Fibroblast of skin of left biceps (primary cell): ENCODE results near the gene NOS3.
"Not testable (repeated sequence)": the region's sequence is repeated elsewhere in the genome, so short reads cannot be mapped to it uniquely, and the experiment has no call there.

Experiments
- DNase-seq, 2 experiments: peaks; one replicate each; pipeline ENCODE4 v3.0.0-alpha.2; 2013; ENCODE audit warnings: low read depth in 2 of 2

The NOS3 gene

DNA sequence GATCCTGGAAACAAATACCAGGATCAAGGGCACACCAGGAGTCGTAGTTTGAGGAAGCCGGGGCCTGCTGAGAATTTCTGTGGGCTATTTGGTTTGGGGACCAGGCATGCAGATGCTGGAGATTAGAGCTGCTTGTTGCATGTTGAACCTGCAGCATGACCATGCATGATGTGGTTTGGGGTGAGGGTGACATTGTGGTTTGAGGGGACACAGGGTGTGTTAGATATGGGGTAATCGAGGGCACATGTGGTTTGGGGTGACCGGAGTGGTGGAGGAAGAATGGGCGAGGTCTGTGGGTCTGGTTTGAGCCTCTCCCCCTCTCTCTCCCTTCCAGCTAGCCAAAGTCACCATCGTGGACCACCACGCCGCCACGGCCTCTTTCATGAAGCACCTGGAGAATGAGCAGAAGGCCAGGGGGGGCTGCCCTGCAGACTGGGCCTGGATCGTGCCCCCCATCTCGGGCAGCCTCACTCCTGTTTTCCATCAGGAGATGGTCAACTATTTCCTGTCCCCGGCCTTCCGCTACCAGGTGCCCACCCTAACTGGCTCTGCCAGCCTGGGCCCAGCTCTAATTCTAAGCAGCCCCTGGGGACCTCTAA is 10.2 kb downstream of the NOS3 start:
- no peak for DNase-seq

DNA sequence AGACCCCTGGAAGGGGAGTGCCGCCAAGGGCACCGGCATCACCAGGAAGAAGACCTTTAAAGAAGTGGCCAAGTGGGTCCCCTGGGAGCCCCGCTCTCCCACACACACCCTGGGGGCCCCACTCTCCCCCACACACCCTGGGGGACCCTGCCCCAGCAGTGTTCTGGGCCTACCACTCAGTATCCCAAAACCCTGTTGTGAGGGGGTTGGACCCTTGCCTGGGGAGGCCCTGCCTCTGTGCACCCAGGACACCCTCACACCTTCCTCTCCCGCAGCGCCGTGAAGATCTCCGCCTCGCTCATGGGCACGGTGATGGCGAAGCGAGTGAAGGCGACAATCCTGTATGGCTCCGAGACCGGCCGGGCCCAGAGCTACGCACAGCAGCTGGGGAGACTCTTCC is 10.7 kb downstream of the NOS3 start:
- no peak for DNase-seq

DNA sequence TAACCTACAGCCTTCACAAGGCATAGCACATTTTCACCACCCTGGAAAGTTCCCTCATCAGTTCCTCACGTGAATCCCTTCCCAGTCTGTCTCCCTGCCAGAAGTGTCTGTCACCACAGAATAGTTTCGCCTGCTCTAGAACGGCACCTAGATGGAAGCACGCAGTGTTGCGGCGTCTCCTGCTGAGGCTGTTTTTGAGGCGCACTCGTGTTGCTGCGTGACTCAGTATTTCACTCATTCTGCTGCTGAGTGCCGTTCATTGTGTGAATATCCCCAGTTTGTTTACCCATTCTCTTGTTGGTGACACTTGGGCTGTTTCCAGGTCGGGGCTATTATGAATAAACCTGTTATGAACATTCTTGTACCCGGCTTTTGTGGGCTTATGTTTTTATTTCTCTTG is 12.8 kb downstream of the NOS3 start:
- no peak for DNase-seq

DNA sequence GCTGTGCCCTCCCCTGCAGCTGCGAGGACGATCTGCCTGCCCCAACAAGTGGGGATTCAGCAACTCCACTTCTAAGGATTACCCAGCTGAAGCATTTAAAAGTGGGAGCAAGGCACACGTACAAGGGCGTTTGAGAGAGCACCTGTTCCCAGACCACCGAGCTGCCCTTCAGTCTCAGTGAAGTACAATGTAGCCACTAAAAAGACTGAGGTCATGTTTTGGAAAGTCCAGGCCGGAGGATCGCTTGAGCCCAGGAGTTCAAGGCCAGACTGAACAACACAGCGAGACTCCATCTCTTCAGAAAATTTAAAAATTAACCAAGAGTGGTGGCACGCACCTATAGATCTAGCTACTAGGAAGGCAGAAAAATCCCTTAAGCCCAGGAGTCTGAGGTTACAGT is 14.7 kb downstream of the NOS3 start:
- DNase-seq, result no peak

DNA sequence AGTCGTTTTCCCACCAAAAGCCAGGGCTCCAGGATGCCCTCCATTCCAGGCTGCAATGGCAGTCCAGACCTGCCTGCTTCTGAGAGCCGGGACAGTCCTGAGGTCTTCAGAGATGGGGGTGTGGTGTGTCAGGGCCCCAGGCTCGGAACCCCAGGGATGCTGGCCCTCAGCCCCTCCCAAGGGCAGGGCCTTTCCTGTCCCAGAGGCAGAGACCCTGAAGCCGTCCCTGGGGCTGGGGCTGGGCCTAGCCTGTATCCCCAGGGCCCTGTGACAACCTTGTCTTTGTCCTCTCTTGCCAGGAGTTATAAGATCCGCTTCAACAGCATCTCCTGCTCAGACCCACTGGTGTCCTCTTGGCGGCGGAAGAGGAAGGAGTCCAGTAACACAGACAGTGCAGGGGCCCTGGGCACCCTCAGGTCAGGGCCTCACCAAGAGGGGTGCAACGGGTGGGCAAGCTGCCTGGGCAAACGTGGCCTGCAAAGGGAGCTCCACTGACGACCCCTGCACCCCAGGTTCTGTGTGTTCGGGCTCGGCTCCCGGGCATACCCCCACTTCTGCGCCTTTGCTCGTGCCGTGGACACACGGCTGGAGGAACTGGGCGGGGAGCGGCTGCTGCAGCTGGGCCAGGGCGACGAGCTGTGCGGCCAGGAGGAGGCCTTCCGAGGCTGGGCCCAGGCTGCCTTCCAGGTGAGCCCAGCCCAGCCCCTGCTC is 15.9 kb downstream of the NOS3 start:
- no peak for DNase-seq

DNA sequence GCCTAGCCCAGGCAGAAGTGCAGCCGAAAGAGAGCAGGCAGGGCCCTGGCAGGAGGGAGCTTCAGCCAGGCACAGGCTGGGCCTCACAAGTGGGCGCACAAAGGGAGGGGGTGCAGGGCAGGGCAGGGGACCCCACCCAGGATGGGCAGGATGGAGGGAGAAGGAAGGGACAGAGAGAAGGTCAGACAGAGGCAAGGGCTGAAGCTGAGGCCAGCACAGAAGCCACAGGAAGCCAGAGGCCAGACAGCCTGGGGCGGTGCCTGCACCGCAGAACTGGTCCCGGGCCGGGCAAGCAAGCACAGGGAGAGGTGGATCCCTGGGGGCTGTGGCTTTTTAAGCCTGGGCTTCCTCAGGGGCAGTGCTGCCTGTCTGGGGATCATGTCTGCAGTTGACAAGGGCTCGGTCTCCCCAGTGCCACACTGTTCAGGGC is 16.7 kb downstream of the NOS3 start:
- no peak for DNase-seq

DNA sequence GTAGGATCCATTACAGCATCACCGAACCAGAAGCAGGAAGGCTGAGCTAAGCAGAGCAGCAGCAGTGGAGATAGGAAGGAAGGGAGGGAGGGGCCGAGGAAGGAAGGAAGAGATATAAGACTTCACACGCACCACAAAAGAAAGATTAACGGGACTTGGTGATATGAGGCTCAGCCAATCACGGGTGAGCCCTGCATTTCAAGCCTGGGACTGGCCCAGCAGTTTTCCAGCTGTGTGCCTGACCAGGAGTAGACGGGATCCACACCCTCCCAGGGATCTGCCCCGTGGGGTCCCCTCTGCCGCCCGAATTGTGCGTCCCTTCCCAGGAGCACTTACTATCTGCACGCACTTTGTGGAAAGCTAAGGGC is 17.3 kb downstream of the NOS3 start:
- no peak for DNase-seq

DNA sequence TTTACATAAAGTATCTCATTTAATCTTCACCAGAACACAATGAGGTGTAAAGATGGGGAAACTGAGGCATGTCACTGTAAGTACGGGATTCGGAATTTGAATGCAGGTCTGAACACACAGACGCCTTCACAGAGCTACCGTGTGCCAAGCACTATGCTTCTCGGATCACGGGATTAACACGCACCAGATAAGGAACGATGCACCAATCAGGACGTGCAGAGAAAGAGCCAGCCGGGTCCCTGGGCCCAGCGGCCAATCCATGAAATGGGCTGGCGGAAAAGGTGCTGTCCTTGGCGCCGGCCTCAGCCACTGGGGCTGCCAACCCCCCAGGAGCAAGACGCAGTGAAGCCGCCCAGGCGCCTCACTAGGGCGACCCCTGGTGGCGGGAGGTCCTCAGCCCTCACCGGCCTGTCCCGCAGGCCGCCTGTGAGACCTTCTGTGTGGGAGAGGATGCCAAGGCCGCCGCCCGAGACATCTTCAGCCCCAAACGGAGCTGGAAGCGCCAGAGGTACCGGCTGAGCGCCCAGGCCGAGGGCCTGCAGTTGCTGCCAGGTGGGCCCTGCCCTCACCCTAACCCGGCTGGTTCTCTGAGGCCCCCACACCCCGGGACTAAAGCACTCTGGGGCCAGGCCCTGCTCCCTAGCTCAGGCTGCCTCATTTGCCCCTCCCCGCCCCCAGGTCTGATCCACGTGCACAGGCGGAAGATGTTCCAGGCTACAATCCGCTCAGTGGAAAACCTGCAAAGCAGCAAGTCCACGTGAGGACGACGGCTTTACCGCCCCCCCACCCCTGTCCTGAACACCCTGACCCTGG is 17.9 kb downstream of the NOS3 start:
- DNase-seq, result no peak

DNA sequence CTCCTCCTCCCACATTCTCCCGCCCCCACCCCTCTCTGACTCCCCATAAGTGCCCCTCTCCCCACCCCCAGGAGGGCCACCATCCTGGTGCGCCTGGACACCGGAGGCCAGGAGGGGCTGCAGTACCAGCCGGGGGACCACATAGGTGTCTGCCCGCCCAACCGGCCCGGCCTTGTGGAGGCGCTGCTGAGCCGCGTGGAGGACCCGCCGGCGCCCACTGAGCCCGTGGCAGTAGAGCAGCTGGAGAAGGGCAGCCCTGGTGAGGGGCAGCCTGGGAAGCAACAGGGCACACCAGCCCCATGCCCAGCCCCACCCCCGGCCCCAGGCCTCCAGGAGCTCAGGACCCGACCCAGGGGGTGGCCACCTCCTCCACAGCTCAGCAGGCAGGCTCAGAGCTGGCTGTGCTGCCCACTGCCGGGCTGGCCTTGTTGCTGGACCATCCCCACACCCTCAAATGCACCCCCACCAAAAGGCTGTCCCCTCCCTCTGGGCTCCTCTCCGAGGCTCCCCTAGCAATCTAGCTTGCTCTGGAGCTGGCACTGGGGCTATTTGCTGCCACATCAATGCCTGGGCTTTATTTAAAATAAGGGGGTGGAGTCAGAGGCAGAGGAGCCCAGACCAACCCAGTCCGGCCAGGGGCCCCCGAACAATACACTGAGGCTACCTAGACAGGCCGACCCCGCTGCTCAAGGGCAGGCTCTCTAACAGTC is 18.7 kb downstream of the NOS3 start:
- DNase-seq, result no peak

DNA sequence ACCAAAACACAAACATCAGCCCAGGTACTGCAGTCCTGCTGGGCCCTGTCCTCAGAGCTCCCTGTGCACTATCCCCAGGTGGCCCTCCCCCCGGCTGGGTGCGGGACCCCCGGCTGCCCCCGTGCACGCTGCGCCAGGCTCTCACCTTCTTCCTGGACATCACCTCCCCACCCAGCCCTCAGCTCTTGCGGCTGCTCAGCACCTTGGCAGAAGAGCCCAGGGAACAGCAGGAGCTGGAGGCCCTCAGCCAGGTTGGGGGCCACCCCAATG is 19.2 kb downstream of the NOS3 start:
- DNase-seq, result no peak

DNA sequence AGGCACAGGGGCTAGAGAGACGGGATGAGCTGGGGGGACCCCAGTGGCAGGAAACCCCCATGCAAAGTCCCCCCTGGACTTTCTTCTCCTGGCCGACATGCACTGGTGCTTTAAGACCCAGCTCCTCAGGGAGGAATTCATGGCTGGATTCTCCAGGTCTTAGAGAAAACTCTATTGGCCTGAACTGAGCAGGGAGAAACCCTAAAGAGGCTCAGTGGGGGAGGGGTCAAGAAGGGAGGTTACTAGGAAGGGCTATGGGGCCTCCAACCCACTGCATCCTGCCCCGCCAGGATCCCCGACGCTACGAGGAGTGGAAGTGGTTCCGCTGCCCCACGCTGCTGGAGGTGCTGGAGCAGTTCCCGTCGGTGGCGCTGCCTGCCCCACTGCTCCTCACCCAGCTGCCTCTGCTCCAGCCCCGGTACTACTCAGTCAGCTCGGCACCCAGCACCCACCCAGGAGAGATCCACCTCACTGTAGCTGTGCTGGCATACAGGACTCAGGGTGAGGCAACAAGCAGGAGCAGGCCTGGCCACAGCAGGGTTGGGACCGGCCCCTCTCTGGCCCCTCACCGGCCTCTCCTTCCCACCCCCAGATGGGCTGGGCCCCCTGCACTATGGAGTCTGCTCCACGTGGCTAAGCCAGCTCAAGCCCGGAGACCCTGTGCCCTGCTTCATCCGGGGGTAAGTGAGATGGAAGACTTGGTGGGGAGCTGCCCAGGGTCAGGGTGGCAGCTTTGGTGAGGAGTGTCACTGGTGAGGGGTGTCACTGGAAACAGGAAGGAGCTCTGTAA is 19.7 kb downstream of the NOS3 start:
- no peak for DNase-seq

DNA sequence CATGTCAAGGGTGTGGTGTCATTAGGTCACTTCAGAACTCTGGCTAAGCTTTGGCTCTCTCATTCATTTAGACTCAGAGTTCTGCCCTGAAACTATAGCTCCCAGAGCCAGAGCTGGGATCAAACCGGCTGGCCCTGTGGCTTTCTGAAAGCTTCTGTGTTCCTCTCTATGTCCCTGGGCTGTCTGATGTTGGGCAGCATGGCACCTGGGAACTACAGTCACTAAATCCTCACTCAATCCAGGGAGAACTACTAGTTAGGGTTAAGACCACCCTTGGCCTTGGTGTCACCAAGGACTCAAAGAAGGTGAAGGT is 20.2 kb downstream of the NOS3 start:
- DNase-seq, result no peak

DNA sequence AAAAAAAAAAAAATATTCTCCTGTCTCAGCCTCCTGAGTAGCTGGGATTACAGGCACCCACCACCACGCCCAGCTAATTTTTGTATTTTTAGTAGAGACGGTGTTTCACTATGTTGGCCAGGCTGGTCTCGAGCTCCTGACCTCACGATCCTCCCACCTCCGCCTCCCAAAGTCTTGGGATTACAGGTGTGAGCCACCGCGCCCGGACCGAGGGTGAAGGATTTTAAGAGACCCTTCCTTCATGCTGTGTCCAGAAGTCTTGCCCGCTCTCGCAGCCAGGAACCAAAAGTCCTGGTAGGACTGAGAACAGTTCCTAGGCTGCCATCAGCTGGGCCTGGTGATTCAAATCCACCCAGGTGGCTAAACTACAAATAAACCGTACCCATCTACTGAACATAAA is 20.8 kb downstream of the NOS3 start:
- DNase-seq, result not testable (repeated sequence)

DNA sequence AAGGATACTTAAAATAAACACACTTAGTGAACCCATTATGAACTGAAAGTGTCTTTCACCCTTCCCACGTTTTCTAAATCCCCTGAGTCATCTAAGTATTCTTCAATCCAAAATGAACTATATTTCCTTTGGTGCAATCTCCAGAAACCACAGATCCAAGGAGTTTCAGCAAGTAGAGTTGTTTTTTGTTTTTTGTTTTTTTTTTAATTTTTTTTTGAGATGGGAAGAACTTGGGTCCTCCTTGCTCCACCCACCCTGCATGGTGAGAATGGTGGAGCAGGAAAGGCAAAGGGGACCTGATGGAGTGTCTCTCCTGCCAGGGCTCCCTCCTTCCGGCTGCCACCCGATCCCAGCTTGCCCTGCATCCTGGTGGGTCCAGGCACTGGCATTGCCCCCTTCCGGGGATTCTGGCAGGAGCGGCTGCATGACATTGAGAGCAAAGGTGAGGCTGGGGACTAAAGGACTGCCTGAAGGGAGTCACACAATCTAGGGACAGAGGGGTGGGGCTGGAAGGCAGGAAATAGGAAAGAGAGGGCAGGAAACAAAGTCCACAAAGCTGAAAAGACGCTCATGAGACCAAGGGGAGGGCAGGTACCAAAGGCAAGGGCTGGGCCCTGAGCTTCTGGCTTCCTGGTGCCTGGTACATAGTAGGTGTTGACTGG is 21.3 kb downstream of the NOS3 start:
- DNase-seq, result no peak

DNA sequence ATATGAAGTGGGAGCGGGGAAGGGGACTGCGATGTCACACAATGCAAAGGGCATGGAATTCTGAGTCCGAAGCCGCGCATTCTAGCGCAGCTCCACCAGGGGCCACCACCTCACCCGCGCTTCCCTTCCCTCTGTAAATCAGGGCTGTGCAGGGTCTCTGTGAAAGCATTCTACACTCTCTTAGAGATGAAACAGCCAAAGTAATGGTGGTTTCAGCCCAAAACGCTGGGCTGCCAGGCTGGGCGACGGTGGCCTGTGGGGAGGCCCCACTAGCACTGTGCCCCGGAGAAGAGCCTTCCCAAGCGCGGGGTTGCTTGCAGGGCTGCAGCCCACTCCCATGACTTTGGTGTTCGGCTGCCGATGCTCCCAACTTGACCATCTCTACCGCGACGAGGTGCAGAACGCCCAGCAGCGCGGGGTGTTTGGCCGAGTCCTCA is 22.1 kb downstream of the NOS3 start:
- DNase-seq, result no peak

DNA sequence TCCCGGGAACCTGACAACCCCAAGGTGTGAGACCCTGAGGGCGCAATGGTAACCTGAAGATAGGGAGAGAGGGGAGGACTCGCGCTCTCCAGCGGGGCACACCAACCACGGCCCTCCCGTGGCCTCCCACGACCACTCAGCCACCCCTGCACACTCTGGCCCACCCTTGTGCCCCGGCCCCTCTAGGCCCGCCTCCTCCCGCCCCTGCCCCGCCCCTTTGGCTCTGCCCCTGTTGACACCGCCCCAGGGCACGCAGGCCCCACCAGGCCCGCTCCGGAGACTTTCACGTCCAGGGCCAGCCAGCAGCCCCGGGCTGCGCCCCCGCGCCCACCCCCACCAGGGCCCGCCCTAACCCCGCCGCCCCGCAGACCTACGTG is 22.5 kb downstream of the NOS3 start:
- DNase-seq, result no peak

DNA sequence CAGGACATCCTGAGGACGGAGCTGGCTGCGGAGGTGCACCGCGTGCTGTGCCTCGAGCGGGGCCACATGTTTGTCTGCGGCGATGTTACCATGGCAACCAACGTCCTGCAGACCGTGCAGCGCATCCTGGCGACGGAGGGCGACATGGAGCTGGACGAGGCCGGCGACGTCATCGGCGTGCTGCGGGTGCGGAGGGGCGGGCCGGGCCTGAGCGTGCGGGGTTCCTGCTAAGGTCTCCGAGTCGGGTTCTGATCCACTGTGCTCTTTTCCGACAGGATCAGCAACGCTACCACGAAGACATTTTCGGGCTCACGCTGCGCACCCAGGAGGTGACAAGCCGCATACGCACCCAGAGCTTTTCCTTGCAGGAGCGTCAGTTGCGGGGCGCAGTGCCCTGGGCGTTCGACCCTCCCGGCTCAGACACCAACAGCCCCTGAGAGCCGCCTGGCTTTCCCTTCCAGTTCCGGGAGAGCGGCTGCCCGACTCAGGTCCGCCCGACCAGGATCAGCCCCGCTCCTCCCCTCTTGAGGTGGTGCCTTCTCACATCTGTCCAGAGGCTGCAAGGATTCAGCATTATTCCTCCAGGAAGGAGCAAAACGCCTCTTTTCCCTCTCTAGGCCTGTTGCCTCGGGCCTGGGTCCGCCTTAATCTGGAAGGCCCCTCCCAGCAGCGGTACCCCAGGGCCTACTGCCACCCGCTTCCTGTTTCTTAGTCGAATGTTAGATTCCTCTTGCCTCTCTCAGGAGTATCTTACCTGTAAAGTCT is 23.1 kb downstream of the NOS3 start:
- peak in 1 of 2 experiments; percentile 37 for DNase-seq

DNA sequence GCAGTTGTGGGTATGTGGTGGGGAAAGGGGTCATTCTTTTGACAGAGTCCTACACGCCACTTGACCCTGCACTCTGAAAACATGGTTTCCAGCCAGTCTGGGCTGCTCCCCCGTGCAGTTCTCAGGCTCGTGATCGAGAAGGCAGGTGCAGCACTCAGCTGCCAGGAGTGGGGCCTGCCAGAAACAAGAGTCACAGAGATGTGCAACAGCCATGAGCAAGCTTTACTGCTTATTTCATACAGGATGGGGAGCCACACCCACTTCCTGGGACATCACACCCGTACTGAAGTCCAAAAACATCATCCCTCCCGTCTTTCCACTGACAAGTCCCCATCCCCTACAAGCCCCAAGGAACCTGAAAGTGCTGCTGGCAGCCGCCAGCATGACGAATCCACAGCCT is 24.1 kb downstream of the NOS3 start:
- no peak for DNase-seq

DNA sequence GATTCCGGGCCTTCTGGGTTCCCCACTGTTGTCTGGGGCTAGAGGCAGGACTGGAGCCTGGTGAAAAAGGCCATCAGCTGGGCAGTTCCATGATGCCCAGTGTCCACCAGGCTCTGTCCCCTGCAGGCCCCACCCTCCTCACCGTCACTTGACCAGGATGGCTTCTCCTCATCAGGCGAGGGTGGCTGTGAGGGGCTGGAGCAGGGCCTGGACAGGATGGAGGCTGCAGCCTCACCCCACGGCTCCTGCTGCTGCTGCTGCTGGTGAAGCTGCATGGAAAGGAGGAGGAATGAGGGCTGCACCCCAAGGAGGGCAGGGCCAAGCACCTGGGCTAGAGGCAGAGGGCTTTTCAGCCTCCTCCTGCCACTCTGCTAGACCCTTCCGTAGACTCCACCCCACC is 25.1 kb downstream of the NOS3 start:
- DNase-seq, result no peak

DNA sequence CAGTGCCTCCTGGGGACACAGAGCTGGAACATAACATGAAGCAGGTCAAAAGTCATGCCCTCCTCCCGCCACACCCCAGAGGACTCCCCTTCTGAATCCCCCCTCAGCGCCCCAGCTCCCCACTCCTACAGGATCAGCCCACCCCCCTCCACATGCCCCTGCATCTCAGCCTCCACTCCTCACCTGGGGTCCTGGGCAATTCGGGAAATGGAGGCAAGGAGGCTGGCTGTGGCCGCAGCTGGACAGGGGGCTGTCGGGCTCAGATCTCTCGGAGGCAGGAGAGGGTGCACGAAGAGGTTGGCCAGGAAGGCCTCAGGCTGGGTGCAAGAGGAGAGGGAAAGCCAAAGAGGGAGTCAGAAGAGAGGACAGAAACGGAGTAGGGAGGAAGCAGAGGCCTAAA is 25.7 kb downstream of the NOS3 start:
- DNase-seq, result no peak

DNA sequence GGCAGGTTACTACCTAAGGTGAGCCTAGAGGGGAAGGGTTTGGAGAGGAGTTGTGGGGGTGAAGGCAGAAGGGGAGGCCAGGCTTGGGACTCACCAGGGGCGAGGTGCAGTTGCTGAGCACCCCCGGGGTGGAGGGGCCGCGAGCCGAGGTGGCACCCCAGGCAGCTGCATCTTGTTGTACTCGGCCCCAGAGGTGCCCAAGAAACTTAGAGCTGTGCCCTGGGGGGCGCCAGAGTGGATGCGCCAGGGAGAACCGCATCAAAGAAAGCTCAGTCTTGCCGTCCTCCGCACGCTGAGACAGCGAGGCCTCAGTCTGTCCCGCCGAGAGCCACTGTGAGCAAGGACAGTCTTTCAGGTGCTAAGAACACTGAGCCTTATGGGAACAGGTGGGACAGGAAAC is 26.1 kb downstream of the NOS3 start:
- DNase-seq, result no peak
